BLaER1 treated with 17β-estradiol and CSF1 and Interleukin-3, amounts not matched to agents 10 nM and 100 nM (cell line): ENCODE results near the gene LSM7.

Source experiments
- H3K27ac ChIP-seq, 11 experiments: shearing (Covaris generic); formaldehyde crosslinking; 2 replicates each; pipeline ENCODE4 v1.8.1; 2022
- H3K27me3 ChIP-seq, 11 experiments: shearing (Covaris generic); formaldehyde crosslinking; 2 replicates each; pipeline ENCODE4 v1.8.1; 2022
- H3K36me3 ChIP-seq, 11 experiments: shearing (Covaris generic); formaldehyde crosslinking; 2 replicates each; pipeline ENCODE4 v1.8.1; 2022
- H3K4me1 ChIP-seq, 10 experiments: shearing (Covaris generic); formaldehyde crosslinking; 2 replicates each; pipeline ENCODE4 v1.8.1; 2022
- H3K4me2 ChIP-seq, 11 experiments: shearing (Covaris generic); formaldehyde crosslinking; 2 replicates each; pipeline ENCODE4 v1.8.1; 2022
- H3K4me3 ChIP-seq, 10 experiments: shearing (Covaris generic); formaldehyde crosslinking; 2 replicates each; pipeline ENCODE4 v1.8.1; 2022
- H3K9ac ChIP-seq, 11 experiments: shearing (Covaris generic); formaldehyde crosslinking; 2 replicates each; pipeline ENCODE4 v1.8.1; 2022
- H3K9me3 ChIP-seq, 11 experiments: shearing (Covaris generic); formaldehyde crosslinking; replicated peaks in 1 of 11; 2 replicates each; pipeline ENCODE4 v1.8.1; 2022
- H4K20me1 ChIP-seq, 11 experiments: shearing (Covaris generic); formaldehyde crosslinking; 2 replicates each; pipeline ENCODE4 v1.8.1; 2022
- Cebpa-rat ChIP-seq, 11 experiments: shearing (Covaris generic); IDR thresholded peaks; 2 replicates each; pipeline ENCODE4 v1.8.1; 2022

The LSM7 gene

GRCh38 chr19:2303211-2303798, 25.1 kb downstream of the LSM7 start:
- H3K4me2 ChIP-seq = peak overlapping the region; percentile 76 to 90 (median 86)
- peaks cover 0 to 92% (median 82%) of the 10 kb centered on the region in 11 experiments; a peak in 19 of 22 replicates for H4K20me1 ChIP-seq
- no peak for TF ChIP-seq Cebpa-rat (IDR thresholded peaks at IDR 0.05)
- no peak overlapping the region; a peak in 1 of 20 replicates for H3K4me3 ChIP-seq
- peaks cover 63 to 88% (median 68%) of the 10 kb centered on the region in 11 experiments for H3K27me3 ChIP-seq
- peaks cover 0 to 4% (median 0%) of the 10 kb centered on the region in 11 experiments; a peak in 1 of 22 replicates for H3K9me3 ChIP-seq
- peak overlapping the region in 4 of 11 experiments; percentile 14 to 26 (median 16); a peak in 6 of 22 replicates for H3K9ac ChIP-seq
- 0 out of 22 replicates have a peak, but pooled peaks cover 0 to 10% (median 0%) of the 10 kb centered on the region in 11 experiments for H3K36me3 ChIP-seq
- H3K27ac ChIP-seq = no peak overlapping the region
- H3K4me1 ChIP-seq = peaks cover 29 to 93% (median 81%) of the 10 kb centered on the region in 10 experiments

DNA sequence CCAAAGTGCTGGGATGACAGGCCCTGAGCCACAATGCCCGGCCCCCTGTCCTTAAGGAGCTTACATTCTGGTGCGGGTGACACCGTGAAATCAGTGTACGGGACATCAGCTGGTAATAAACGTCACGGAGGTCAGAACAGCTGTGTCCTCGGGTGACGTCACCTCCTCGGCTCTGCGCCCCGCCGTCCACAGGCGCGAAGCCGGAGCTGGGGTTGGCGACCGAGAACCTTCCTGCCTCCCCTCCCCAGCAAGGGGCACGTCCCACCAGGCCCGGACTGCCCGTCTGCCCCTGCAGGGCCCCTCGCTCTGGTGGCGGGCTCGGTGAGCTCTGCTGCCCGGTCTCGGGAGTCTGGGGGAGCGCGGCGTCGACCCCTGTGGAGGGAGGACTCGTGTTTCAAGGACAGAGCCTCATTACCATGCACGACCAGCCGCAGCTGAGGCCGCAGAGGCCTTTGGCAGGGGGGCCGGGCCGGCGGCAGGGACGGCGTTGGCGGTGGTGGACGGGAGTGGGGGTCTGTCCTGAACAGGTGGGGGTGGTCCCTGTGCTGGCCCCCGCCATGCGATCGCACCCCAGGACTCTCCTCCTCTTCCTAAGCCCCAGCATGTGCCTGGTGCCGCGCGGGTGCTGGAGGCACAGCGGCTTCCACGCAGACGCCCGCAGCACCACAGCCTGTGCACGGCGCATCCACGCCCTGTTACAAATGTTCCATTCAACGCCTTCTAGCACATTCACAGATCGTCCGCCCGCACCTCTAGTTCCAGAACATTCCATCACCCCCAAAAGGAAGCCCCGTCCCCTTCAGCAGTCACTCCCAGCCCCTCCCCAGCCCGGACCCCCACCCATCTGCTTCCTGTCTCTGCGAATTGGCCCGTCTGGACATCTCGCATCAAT, 25.8 kb downstream of the LSM7 start:
- H3K9me3 ChIP-seq = peaks cover 0 to 4% (median 0%) of the 10 kb centered on the region in 11 experiments; a peak in 1 of 22 replicates
- peaks cover 56 to 80% (median 61%) of the 10 kb centered on the region in 11 experiments for H3K27me3 ChIP-seq
- peaks cover 0 to 94% (median 86%) of the 10 kb centered on the region in 11 experiments; a peak in 19 of 22 replicates for H4K20me1 ChIP-seq
- H3K36me3 ChIP-seq = peaks cover 0 to 10% (median 0%) of the 10 kb centered on the region in 11 experiments; a peak in 1 of 22 replicates
- H3K4me1 ChIP-seq = peaks cover 29 to 95% (median 83%) of the 10 kb centered on the region in 10 experiments
- H3K9ac ChIP-seq = peak overlapping the region in 7 of 11 experiments; percentile 14 to 45 (median 24); a peak in 9 of 22 replicates
- peak overlapping the region in 6 of 10 experiments; percentile 2 to 47 (median 18); a peak in 8 of 20 replicates for H3K4me3 ChIP-seq
- no peak for TF ChIP-seq Cebpa-rat (IDR thresholded peaks at IDR 0.05)
- peak overlapping the region; percentile 76 to 90 (median 86) for H3K4me2 ChIP-seq
- H3K27ac ChIP-seq = 0 out of 22 replicates have a peak overlapping the region, but pooled peaks of 2 of the 11 experiments have one; percentile 2 to 9

DNA sequence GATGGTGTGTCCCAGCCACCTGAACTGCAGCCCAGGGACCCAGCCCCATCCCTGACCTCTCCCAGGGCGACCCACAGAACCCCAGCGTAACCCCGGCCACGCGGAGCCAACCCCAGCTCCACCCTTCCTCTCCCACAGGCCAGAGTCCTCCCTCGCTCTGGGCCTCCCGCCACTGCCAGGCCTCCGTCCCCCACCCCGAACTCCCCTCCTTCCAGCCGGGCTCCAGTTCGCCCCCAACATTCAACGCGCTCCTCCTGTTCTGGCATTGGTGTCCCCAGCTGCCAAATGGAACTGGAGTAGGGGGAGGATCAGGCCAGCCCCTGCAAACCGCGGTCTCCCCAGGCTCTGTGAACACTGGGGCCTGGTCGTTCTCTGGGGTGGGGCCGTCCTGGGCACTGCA, 27.9 kb downstream of the LSM7 start:
- H3K4me1 ChIP-seq = peaks cover 33 to 93% (median 85%) of the 10 kb centered on the region in 10 experiments
- H3K27me3 ChIP-seq = peaks cover 36 to 60% (median 41%) of the 10 kb centered on the region in 11 experiments

DNA sequence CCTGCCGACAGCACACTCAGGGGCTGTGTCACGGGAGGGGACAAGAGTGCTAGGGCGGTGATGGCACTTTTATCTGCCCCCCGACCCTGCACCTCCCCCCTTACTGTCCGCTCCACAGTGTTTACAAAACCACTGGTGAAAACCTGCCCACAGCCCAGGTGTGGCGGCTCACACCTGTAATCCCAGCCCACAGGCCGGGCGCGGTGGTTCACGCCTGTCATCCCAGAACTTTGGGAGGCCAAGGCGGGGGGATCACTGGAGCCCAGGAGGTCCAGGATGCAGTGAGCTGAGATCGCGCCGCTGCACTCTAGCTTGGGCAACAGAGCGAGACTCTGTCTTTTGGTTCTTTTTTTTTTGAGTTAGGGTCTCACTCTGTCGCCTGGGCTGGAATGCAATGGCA, 32.2 kb downstream of the LSM7 start:
- peaks cover 11 to 97% (median 87%) of the 10 kb centered on the region in 11 experiments; a peak in 19 of 22 replicates for H4K20me1 ChIP-seq
- no peak overlapping the region for H3K27ac ChIP-seq
- H3K9ac ChIP-seq = peak overlapping the region in 4 of 11 experiments; percentile 15 to 65 (median 28); a peak in 2 of 22 replicates
- no peak overlapping the region for H3K4me3 ChIP-seq
- H3K36me3 ChIP-seq = peaks cover 0 to 51% (median 34%) of the 10 kb centered on the region in 11 experiments; a peak in 17 of 22 replicates
- H3K4me1 ChIP-seq = peaks cover 56 to 99% (median 92%) of the 10 kb centered on the region in 10 experiments
- no peaks in the 10 kb centered on the region for H3K9me3 ChIP-seq
- H3K27me3 ChIP-seq = peaks cover 0 to 29% (median 1%) of the 10 kb centered on the region in 11 experiments; a peak in 9 of 22 replicates
- H3K4me2 ChIP-seq = peak overlapping the region; percentile 95 to 100 (median 98); a peak in 20 of 22 replicates
- TF ChIP-seq Cebpa-rat (IDR thresholded peaks at IDR 0.05) = no peak

More for the DNA sequence above, 27.9 kb downstream of the LSM7 start:
- Histone ChIP-seq H3K4me3 (no peak overlapping the region), H3K36me3 (peaks cover 0 to 20% (median 8%) of the 10 kb centered on the region in 11 experiments; a peak in 12 of 22 replicates), H3K27ac (0 out of 22 replicates have a peak overlapping the region, but pooled peaks of 2 of the 11 experiments have one; percentile 7 to 11), H3K4me2 (peak overlapping the region in 10 of 11 experiments; percentile 33 to 87 (median 80); a peak in 21 of 22 replicates), H3K9ac (peak overlapping the region in 2 of 11 experiments; percentile 9 to 19; a peak in 1 of 22 replicates), H4K20me1 (peaks cover 0 to 92% (median 78%) of the 10 kb centered on the region in 11 experiments; a peak in 19 of 22 replicates), H3K9me3 (peaks cover 0 to 4% (median 0%) of the 10 kb centered on the region in 11 experiments; a peak in 1 of 22 replicates)
- no peak for TF ChIP-seq Cebpa-rat (IDR thresholded peaks at IDR 0.05)

GRCh38 chr19:2294687-2295335, 33.6 kb downstream of the LSM7 start:
- H3K4me3 ChIP-seq = peak overlapping the region; percentile 38 to 86 (median 54); a peak in 19 of 20 replicates
- H3K36me3 ChIP-seq = peaks cover 0 to 58% (median 34%) of the 10 kb centered on the region in 11 experiments; a peak in 17 of 22 replicates
- peak overlapping the region; percentile 95 to 100 (median 98) for H3K4me2 ChIP-seq
- peak overlapping the region; percentile 53 to 74 (median 68); a peak in 21 of 22 replicates for H3K9ac ChIP-seq
- peaks cover 57 to 96% (median 84%) of the 10 kb centered on the region in 10 experiments for H3K4me1 ChIP-seq
- peaks cover 11 to 91% (median 81%) of the 10 kb centered on the region in 11 experiments; a peak in 19 of 22 replicates for H4K20me1 ChIP-seq
- TF ChIP-seq Cebpa-rat (IDR thresholded peaks at IDR 0.05) = no peak
- H3K27ac ChIP-seq = peak overlapping the region in 9 of 11 experiments; percentile 11 to 75 (median 54); a peak in 14 of 22 replicates
- peaks cover 0 to 28% (median 0%) of the 10 kb centered on the region in 11 experiments; a peak in 2 of 22 replicates for H3K27me3 ChIP-seq
- H3K9me3 ChIP-seq = no peaks in the 10 kb centered on the region

DNA sequence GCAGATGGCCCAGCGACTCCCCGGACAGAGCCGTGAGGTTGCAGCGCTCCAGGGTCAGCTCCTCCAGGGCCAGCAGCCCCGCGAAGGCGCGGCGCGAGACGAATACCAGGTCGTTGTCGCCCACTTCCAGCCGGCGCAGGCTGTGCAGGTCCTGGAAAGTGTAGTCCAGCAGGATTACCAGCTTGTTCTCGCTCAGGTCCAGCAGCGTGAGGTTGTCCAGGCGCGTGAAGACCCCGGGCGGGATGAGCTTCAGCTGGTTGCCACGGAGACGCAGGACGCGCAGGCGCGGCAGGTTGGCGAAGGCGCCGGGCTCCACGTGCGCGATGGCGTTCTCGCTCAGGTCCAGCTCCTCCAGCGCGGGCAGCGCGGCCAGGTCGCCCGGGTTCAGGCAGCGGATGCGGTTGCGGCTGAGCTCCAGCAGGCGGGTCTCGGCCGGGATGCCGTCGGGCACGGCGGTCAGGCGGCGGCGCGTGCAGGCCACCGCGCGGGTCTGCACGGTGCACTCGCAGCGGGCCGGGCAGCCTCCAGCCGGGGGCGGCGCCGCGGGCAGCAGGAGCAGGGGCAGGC, 37.1 kb downstream of the LSM7 start:
- Histone ChIP-seq H3K36me3 (peaks cover 0 to 54% (median 32%) of the 10 kb centered on the region in 11 experiments; a peak in 17 of 22 replicates), H3K9me3 (no peaks in the 10 kb centered on the region), H3K27me3 (peaks cover 0 to 32% (median 0%) of the 10 kb centered on the region in 11 experiments; a peak in 4 of 22 replicates), H3K27ac (peak overlapping the region in 9 of 11 experiments; percentile 94 to 99 (median 97); a peak in 18 of 22 replicates), H3K4me2 (peak overlapping the region; percentile 95 to 100 (median 98)), H3K9ac (peak overlapping the region; percentile 83 to 94 (median 91)), H3K4me3 (peak overlapping the region; percentile 65 to 87 (median 80)), H4K20me1 (peaks cover 11 to 83% (median 57%) of the 10 kb centered on the region in 11 experiments; a peak in 19 of 22 replicates), H3K4me1 (peaks cover 77 to 97% (median 89%) of the 10 kb centered on the region in 10 experiments)
- TF ChIP-seq Cebpa-rat (IDR thresholded peaks at IDR 0.05) = no peak
